Activated naive CD4-positive, alpha-beta T cell treated with Interleukin-2 at 50 U/mL for 16 hours (primary cell): ENCODE data around the gene PTPRT.

Source experiments
- DNase-seq: peaks from one replicate; pipeline ENCODE4 v3.0.0-alpha.2; 2020

The PTPRT gene

GRCh38 chr20:43096126-43096930 is 93.4 kb downstream of the PTPRT start:
- DNase-seq = no peak

- no peak for DNase-seq
Observed at GRCh38 chr20:43095034-43095433, 94.7 kb downstream of the PTPRT start.

DNA sequence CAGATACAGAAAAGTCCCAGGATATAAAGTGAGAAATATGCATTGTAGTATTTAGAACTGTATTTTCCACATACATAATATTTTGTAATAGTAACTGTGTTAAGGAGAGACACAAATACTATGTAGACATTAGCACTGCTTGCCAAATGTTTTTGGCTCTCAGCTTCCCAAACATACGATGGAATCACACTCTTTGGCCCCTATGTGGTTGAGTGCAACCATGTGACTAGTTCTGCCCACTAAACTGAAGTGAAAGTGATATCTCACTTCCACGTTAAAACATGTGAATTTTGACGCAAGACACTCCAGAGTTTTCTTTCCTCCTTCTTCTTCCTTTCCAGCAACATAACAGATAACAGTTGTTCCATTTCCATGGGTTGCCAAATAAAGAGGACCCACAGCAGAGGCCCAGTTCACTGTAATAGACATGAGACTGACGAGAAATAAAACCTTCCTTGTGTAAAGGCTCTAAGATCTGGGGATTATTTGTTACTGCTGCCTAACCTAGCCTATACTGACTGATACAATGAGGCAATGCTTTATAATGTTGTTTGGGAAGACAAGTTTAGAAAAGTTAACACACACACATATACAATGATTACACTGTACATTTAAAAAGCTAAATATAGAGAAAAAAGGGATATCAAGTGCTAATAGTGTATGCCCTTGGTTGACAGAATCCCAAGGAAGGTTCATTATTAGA is 97.2 kb downstream of the PTPRT start:
- DNase-seq = no peak

GRCh38 chr20:43068482-43068881 is 121.2 kb downstream of the PTPRT start:
- DNase-seq = no peak

DNA sequence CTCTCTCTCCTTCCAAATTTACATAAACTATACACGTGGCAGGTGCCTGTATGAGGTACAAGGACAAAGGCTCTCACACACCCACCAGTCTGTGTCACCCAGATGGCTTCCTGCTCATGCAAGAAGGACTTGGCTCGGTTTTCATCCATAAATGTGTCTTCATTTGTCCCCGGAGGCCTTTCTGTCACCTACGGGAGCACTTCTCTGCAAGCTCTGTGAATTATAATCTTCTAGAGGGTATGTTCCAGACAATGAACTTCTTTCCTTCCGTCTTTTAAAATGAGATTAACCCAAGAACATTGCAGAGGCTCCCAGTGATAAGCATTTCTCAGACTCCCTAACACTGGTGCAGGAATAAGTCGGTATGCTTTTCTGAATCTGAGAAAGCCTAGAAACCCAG is 123.6 kb downstream of the PTPRT start:
- no peak for DNase-seq

- no peak for DNase-seq
Observed at GRCh38 chr20:43065299-43065698, 124.4 kb downstream of the PTPRT start.

GRCh38 chr20:43058077-43058476 is 131.6 kb downstream of the PTPRT start:
- DNase-seq = no peak

GRCh38 chr20:43057317-43057716 is 132.4 kb downstream of the PTPRT start:
- DNase-seq = no peak

- no peak for DNase-seq
Observed at GRCh38 chr20:43055181-43055884, 134.4 kb downstream of the PTPRT start.

- DNase-seq = no peak
Observed at GRCh38 chr20:43052532-43052931, 137.2 kb downstream of the PTPRT start.

GRCh38 chr20:43046966-43047365 is 142.7 kb downstream of the PTPRT start:
- no peak for DNase-seq

GRCh38 chr20:43043887-43044286 is 145.8 kb downstream of the PTPRT start:
- no peak for DNase-seq

DNA sequence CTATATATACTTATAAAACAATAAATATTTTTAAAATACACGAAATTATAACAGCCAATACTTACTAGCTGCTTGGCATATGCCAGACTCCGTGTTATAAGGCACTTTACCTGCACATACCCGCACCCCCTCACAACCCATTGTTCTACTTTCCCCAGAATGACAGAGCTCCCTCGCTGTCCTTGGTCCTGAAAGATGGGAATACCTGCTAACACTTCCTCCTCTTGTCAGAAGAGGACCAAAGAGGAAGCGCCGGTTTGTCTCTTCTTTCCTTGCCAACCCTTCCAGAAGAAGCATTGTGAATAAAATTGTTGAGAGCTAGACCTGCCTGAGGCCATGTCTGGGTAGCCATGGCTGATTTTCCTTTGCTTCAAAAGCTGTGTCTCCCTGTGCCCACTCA is 149.3 kb downstream of the PTPRT start:
- DNase-seq = no peak

GRCh38 chr20:43037605-43038309 is 151.9 kb downstream of the PTPRT start:
- no peak for DNase-seq

DNA sequence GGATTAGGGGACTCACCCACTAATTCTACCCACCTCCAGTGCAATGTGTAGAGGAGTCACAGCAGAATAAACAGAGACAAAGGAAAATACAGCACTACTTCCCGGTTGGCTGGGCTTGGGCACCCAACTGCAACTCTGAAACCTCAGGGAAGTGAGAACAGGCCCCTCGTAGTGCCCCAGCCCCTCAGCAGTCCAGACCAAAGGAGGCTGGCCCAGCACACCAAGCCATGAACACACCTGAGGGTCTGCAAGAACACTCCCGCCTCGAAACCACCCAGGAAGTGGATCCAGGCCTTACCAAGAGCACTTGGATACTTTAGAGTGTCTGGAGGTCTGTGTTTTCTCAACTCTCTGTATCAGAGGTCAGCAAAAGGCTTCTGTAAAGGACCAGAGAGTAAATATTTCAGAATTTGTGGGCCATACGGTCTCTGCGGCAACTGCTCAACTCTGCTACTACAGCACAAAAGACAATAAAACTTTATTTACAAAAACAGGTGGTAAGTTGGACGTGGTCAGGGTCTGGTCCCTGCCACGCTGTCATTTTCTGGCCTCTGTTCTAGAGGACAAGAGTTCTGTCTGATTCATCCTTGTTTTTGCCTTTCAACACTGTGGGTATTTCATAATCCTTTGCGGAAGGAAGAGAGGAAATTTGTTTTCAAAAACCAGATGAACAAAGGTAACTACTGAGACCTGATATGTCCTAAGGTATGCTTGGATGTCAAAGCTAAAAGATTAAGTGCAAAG is 154.6 kb downstream of the PTPRT start:
- DNase-seq = no peak

GRCh38 chr20:43032459-43032858 is 157.2 kb downstream of the PTPRT start:
- no peak for DNase-seq

DNA sequence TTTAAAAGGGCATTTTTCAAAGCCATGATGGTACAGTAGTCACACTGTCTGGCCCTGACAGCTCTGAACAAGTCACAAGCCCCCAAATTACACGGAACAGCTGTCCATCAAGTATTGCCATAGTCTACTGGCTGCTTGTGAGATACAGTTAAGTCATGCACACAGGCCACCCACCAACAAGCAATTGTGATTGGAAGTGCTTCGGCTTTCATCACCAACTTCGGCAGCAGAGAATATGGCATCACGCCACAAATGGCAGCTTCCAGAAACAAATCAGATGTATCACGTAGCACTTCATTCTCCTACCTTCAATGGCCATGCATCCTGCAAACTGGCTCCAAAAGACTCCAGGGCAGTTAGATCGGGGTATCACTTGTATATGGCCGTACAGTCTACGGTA is 160.5 kb downstream of the PTPRT start:
- DNase-seq = no peak

DNA sequence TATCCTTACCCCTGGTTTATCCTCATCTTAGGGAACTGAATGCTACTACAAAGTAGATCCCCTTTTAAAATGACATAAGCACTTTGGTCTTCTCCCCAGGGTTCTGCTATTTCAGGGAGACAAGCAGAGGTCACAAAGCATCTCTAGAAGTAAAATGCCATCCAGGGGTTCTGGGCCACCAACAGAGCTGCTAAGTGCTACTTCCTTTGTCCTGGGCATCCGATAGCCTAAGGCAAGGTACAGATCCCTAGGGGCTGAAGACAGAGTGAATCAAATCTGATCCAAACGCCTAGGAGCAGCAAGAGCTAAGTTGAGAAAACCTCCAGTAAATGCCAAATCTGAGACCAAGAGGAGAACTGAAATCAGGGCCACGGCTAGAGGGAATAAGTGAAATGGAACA is 161.2 kb downstream of the PTPRT start:
- DNase-seq = no peak

DNA sequence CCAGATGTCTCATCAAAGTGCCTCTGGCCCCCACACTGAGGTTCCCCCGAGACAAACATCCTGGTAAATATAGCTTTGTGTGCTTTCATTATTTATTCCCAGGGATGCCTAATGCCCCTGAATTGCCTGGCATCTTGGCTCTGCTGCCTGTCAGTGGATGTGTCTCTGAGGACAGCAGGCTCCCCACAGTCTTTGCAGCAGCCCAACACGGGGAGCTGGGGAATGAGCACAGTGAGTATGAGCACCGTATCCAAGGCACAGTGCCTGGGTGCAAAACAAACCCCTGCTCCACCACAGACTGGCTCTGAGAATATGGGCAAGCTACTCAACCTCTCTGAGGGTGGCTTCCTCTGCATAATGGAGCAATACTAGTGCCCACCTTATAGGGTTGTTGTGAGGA is 165.9 kb downstream of the PTPRT start:
- no peak for DNase-seq

- DNase-seq = no peak
Observed at GRCh38 chr20:43022568-43022967, 167.1 kb downstream of the PTPRT start.

DNA sequence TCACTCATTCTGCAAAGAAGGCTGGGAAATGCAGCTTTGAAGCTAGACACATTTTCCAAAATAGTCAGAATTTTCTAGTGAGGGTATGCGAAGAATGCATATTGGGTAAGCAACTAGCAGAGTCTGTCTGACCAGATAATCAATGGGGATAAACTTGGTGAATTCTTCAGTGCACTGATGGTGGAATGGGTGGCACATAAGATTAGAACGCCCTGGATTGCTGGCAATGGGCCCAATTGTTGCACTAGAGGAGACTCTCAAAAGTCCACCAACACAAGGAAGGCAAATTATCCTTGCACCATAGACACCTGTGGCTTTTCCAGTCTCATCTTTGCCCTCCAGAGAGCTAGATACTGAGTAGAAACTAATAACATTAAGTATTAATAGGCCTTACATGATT is 167.6 kb downstream of the PTPRT start:
- no peak for DNase-seq

DNA sequence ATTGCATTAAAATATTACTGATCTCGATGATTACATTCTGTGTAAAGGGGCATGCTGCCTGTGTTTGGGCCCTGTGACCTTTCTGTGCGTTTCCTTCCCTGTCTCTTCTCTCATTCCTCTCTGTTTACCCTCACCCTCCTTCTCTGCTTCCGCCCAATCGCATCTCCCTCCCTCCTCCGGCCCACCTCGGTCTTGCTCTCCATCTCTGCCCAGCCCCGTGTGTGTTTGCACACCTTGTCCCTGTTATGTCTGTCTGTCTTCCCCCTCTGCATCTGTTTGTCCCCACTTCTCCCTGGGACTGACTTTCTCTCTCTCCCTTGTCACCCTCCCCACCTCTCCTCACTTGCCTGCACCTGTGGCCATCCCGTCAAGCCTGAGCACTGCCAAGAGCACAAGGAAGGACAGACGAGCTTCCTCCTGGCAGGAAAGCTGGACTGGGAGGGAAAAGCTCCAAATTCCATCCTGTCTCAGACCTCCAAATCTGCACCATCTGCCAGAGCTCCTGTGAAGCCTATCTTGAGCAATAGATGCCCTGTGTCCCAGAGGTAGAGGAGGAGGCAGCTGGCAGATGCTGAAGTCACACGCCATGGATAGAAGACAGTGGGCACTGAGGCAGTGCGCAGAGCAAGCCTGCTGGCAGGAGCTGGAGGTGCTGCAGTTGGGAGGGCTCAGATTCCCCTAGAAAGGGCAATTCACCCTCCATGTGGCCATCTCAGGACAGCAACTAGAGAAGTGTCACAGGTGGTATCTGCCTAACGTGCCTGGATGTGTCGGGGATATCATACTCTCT is 172.3 kb downstream of the PTPRT start:
- no peak for DNase-seq
